T47D (cell line): ENCODE data around the gene IKBKE.
A peak's percentile ranks its signal among the peaks of the same experiment; 100 is the strongest.

Source experiments
- DNase-seq, 2 experiments: peaks; one replicate each; pipeline versions ENCODE4 v3.0.0 to v3.0.0-alpha.2; 2011 to 2012; ENCODE audit warnings: low read depth in 1 of 2, low spot score in 1 of 2
- JUND ChIP-seq: IDR thresholded peaks from 2 replicates; pipeline ENCODE4 v1.6.1; 2012; ENCODE audit warnings: low read depth
- in situ Hi-C: cut with HindIII; loops from 2 replicates; pipeline ENCODE4 v1.10.0; 2016; ENCODE audit warnings: low sequenced_read_pairs, low pct_unique_long_range_greater_than_20kb

IKBKE gene

DNA sequence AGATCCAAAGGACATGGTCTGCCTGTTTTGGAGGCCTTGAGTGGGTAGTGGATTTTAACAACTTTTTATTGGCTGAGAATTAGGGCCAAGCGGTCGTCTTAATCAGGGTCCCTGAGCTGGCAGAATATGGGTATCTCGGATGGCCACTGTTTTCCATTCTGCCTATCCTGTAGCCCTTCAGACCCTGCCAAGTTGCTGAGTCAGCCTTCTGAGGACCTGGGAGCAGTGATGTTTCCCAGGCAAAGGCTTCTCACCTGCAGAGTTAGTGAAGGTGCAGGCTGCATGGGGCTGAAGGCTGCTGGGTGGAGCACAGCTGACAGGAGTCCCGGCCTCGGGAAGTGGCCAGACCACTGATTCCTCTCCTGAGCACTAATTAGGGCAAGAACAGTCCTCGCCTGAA lies 48.5 kb downstream of the IKBKE start:
- DNase-seq: no peak
- in situ Hi-C loops: no loop called here
- TF ChIP-seq JUND: no peak

DNA sequence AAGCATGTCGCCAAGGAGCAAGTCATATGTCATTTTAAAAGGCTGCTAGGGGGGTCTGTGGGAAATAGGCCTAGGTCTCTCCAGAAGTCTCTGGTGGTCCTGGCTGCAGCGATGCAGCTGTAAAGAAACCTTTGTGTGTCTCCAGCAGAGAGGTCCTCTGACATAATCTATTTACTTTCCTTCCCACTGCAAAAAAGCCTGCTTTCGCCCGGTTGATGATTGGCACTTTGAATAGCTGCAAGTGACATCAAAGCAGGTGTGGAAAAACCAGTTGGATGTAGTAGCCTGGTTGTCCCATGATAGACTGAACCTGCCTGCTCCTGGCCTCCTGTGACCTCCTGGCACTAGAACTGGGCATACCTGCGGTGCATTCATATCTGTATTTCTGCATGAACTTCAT lies 50.9 kb downstream of the IKBKE start:
- peak in 1 of 2 experiments; percentile 36 for DNase-seq
- in situ Hi-C loops: no loop called here
- TF ChIP-seq JUND: no peak

- TF ChIP-seq JUND: no peak
- in situ Hi-C loops: no loop called here
- DNase-seq: no peak
These were observed 51.6 kb downstream of the IKBKE start for GRCh38 chr1:206521694-206522402.

DNA sequence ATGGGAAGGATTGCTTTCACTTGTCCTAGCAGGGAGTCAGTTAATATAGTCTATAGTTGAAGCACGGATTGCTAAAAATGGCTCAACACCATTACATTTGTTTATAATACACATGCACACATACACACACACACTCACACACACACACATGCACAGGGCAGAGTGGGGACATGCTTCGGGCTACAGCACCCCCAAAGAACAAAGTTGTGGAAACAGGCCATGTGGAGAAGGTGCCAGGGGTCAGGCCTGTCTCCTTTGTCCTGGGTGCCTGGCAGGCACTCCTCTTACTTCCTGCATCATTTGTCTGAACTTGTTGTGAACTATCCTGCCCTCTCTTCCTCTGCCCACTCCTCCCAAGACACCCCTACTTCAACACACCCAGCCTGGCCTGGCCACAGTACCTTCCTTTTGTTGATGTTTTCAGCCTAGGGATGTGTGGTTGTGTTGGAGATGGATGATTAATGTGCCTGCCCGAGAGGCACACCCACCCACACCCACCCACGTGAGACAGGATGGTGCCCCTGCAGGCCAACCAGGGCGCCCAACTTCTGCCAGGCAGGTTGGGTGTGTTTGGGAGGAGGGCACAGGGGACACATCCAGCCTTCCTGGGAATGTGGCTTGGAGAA lies 54.6 kb downstream of the IKBKE start:
- DNase-seq: no peak
- TF ChIP-seq JUND: no peak
- in situ Hi-C loops: no loop called here

- TF ChIP-seq JUND: no peak
- in situ Hi-C loops: no loop called here
- no peak for DNase-seq
These were observed 56.0 kb downstream of the IKBKE start for GRCh38 chr1:206526064-206526911.

DNA sequence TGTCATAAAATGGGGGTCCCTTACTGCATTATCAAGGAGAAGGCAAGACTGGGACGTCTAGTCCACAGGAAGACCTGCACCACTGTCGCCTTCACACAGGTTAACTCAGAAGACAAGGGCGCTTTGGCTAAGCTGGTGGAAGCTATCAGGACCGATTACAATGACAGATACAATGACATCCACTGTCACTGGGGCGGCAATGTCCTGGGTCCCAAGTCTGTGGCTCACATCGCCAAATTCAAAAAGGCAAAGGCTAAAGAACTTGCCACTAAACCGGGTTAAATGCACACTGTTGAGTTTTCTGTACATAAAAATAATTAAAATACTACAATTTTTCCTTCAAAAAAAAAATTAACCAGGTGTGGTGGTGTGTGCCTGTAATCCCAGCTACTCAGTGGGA lies 59.1 kb downstream of the IKBKE start:
- no peak for TF ChIP-seq JUND
- in situ Hi-C loops: no loop called here
- no peak for DNase-seq

GRCh38 chr1:206532368-206532767 lies 62.1 kb downstream of the IKBKE start:
- in situ Hi-C loops: no loop called here
- no peak for DNase-seq

DNA sequence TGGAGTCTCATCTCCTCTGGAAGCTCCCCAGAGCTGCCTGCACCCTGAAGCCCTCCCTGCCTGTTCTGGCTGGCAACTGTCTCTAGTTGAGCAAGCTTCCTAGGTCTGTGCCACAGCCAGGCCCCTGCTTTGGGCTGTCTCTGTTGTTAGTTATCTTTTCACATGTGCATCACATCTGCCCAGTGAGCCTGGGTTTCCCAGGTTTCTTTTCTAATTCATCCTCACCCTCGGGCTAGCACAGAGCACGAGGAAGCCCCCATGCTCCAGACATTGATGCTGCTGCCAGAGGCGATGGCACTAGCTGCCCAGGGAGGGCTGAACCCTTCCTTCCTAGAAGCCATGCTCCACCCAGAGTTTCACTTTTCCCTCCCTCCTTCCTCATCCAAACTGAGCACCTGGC lies 64.3 kb downstream of the IKBKE start:
- in situ Hi-C loops: no loop called here
- no peak for DNase-seq
- no peak for TF ChIP-seq JUND

More at GRCh38 chr1:206532368-206532767, 62.1 kb downstream of the IKBKE start:
- TF ChIP-seq JUND: no peak

DNA sequence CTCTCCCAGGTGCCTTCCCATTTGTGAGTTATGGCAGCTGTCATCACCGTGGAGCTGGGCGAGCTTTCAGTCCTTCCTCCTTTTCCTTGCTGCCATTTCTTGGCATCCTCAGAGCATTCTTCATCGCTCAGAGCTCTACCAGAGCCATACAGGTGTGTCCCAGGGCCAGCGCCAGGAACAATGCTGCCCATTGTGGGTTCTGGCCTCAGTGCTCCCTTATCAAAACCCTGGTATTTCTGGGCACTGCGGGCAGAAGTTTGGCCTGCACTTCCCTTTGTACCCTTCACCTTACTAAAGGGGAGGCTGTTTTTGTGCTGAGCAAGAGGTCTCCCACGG lies 65.5 kb downstream of the IKBKE start:
- in situ Hi-C loops: no loop called here
- DNase-seq: no peak

GRCh38 chr1:206537141-206537540 lies 66.9 kb downstream of the IKBKE start:
- TF ChIP-seq JUND: no peak
- in situ Hi-C loops: no loop called here
- DNase-seq: no peak

More for the DNA sequence above, 65.5 kb downstream of the IKBKE start:
- TF ChIP-seq JUND: no peak

DNA sequence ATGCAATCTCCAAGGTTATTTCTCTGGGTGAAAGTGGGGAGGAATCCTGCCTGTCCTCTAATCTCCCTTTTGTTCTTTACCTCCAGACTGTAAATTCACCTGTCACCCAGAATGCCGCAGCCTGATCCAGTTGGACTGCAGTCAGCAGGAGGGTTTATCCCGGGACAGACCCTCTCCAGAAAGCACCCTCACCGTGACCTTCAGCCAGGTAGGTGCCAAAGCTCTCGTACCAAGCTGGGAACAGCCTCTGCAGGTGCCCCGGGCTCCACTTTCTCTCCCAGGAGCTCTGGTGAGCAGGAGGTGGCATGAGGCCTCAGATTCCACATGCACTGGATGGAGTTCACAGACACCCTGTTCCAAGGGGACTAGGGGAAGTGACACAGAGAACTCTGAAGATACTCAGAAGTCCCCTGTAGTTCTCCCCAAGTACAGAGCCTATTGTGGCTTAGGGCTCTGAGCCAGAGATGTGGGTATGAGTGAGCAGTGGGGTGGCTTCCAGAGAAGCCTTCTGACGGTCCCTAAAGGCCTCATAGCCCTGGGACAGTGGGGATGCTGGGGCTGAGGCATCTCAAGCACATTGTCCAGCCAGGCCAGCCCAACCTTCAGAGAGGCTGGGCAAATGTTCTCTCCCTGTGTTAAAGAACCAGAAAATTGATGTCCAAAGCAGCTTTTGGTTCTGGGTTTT lies 68.0 kb downstream of the IKBKE start:
- TF ChIP-seq JUND: no peak
- no peak for DNase-seq
- in situ Hi-C loops: no loop called here

DNA sequence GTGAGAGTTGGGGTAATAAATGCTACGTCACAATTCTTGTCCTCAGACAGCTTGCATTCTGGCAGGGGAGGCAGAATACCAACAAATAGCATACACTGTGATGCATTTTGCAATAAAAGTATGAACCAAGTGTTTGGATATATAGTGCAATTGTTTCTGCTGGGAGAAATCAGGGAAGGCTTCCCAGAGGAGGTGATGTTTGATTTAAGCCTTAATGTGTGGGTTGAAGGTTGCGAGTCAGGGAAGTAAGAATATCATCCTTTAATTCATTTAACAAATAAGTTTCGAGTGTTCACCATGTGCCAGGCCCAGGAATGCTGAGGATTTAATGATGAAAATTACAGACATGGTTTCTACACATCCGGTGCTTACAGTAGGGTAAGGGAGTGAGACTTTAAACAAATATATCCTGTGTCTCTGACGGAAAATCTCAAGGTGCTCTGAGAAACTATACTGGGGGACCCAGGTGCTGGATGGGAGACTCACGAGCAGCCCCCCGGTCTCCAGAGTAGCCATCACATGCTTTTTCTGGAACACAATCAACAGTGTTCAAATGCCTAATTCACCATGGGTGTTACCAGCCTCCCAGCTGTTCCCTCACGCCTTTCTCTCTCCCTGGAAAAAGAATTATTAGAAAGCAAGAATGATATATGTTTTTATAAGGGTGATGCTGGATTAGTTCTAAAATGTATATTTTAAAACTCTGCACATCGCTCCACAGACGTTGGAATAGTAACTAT lies 68.8 kb downstream of the IKBKE start:
- in situ Hi-C loops: no loop called here
- DNase-seq: no peak
- no peak for TF ChIP-seq JUND
